OCI-LY1 (cell line): Measurements from ENCODE around the gene HOXB4.

Experiments used
- EZH2 ChIP-seq: fragments of 200-600 bp; sonication (generic), shearing (Covaris generic); IDR thresholded peaks from 2 replicates; pipeline ENCODE4 v1.8.0; 2017; ENCODE audit warnings: borderline replicate concordance, mixed run types, mild to moderate bottlenecking, antibody characterized with exemption, low read length, moderate library complexity, mixed read lengths
- TF ChIP-seq, protein P1 (sequence below): fragments of 200-600 bp; sonication (generic), shearing (Covaris generic); IDR thresholded peaks from 2 replicates; pipeline ENCODE4 v1.5.1; 2017; ENCODE audit warnings: mild to moderate bottlenecking, antibody characterized with exemption, low read length, moderate library complexity, mixed read lengths

DNA sequence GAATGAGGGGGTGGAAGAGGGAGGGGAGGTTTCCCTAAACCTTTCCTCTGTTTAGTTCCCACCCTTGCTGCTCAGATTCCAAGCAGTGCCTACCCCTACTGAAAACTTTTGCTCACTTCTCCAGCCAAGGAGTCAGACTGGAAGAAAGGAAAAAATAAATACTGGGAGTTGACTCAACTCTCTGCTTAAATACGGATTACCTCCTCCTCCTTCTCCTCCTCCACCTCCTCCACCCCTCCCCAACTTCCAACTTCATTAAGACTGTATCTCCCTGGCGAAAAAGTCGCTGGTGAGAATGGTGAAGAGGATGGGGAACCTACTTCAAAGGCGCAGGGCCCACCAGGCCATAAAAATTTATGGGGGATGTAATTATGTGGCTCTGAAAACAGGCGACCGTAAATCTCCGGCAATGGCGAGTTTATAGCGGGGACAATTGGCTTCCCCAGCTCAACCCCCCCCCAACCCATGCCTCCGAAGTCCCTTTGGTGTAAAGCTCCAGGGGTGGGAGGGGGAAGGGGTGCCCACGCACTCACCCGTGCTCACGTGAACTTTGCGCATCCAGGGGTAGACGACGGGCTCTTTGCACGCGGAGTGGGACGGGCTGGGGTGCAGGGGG is 712 bp downstream of the HOXB4 start:
- TF ChIP-seq, protein P1, sequence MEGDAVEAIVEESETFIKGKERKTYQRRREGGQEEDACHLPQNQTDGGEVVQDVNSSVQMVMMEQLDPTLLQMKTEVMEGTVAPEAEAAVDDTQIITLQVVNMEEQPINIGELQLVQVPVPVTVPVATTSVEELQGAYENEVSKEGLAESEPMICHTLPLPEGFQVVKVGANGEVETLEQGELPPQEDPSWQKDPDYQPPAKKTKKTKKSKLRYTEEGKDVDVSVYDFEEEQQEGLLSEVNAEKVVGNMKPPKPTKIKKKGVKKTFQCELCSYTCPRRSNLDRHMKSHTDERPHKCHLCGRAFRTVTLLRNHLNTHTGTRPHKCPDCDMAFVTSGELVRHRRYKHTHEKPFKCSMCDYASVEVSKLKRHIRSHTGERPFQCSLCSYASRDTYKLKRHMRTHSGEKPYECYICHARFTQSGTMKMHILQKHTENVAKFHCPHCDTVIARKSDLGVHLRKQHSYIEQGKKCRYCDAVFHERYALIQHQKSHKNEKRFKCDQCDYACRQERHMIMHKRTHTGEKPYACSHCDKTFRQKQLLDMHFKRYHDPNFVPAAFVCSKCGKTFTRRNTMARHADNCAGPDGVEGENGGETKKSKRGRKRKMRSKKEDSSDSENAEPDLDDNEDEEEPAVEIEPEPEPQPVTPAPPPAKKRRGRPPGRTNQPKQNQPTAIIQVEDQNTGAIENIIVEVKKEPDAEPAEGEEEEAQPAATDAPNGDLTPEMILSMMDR: no peak
- TF ChIP-seq EZH2: no peak
